Measurements from ENCODE around the gene MDK. TPM values are rescaled to one million over a fixed set of nuclear protein-coding genes. Genes with fewer than 3 reads are reported as not detected.

MDK gene
- total and polyA plus RNA-seq, 2 of the 4 experiments (the other 2 are of a cell fraction): 25.8 to 377 TPM

- no peak for TF ChIP-seq USF2 (IDR thresholded peaks at IDR 0.05; ENCODE audit: low read depth, low read length)
- no peak for TF ChIP-seq MAFK (IDR thresholded peaks at IDR 0.05; ENCODE audit: low read depth, low read length)
Measured at GRCh38 chr11:46380340-46381047, 975 bp upstream of the MDK start (continued).

All from IMR-90 (cell line).